Measurements from ENCODE around the gene LRRC8E.

- TF ChIP-seq CTCF (conservative IDR thresholded peaks at IDR 0.05): peak; percentile 55; the same call in 1 of the 2 replicates
- 0 out of 2 replicates have a peak, but pooled peaks have one; percentile 20 for TF ChIP-seq EZH2 (IDR thresholded peaks at IDR 0.05; ENCODE audit: low read depth)
These were observed 29.2 kb downstream of the LRRC8E start for GRCh38 chr19:7917267-7918061.
